ENCODE data around the gene CCT8. TPM values are rescaled to one million over a fixed set of nuclear protein-coding genes. Genes with fewer than 3 reads are reported as not detected.

CCT8 gene
- total and polyA plus RNA-seq, 4 experiments from 2014 or later: 109 to 173 (median 122) TPM

- H3K27me3 Mint-ChIP-seq: no peaks in the 10 kb centered on the region
- Histone ChIP-seq H3K27me3 (ENCODE audit: insufficient read depth, low read length) (no peaks in the 10 kb centered on the region), H3K4me1 (ENCODE audit: insufficient read depth, low read length) (peaks cover under 1% of the 10 kb centered on the region), H3K9me3 (ENCODE audit: control insufficient read depth in 1 of 2, low read length in 2 of 2) (no peaks in the 10 kb centered on the region), H3K36me3 (ENCODE audit: insufficient read depth, low read length) (peaks cover 68% of the 10 kb centered on the region), H3K27ac (ENCODE audit: low read depth, low read length) (no peak overlapping the region), H3K4me3 (ENCODE audit: low read length in 2 of 2) (no peak overlapping the region)
- ChIA-PET CTCF (ENCODE audit: partially characterized antibody) (no interaction called here), POLR2A (ENCODE audit: partially characterized antibody) (no interaction called here)
- H3K4me3 Mint-ChIP-seq: no peak overlapping the region
- intact Hi-C loops (cut with micrococcal nuclease): no loop called here
- DNase-seq: no peak
- H3K9me3 Mint-ChIP-seq: no peaks in the 10 kb centered on the region
- peaks cover 7 to 20% (median 14%) of the 10 kb centered on the region in 4 donors for H3K4me1 Mint-ChIP-seq
- peaks cover 62 to 81% of the 10 kb centered on the region in 2 donors for H3K36me3 Mint-ChIP-seq
- peak overlapping the region in 1 of 7 donors; percentile 43 for H3K27ac Mint-ChIP-seq
These were observed 38.8 kb downstream of the CCT8 start for GRCh38 chr21:29034678-29035077.

GRCh38 chr21:29033871-29034270 lies 39.6 kb downstream of the CCT8 start:
- CTCF ChIA-PET (ENCODE audit: partially characterized antibody): interaction anchor here (0.8 kb wide), 1 partner anchor 23 kb away, joined by 3 read pairs; no protein-coding TSS in a partner anchor
- no peak overlapping the region for H3K4me3 ChIP-seq (ENCODE audit: low read length in 2 of 2)
- peak overlapping the region in 1 of 8 donors; percentile 8 for H3K4me3 Mint-ChIP-seq
- no peak for DNase-seq
- peaks cover 63% of the 10 kb centered on the region for H3K36me3 ChIP-seq (ENCODE audit: insufficient read depth, low read length)
- H3K9me3 ChIP-seq (ENCODE audit: control insufficient read depth in 1 of 2, low read length in 2 of 2): no peaks in the 10 kb centered on the region
- H3K27ac ChIP-seq (ENCODE audit: low read depth, low read length): no peak overlapping the region
- peaks cover 10 to 25% (median 18%) of the 10 kb centered on the region in 4 donors for H3K4me1 Mint-ChIP-seq
- POLR2A ChIA-PET (ENCODE audit: partially characterized antibody): interaction anchor here (1.4 kb wide), 1 partner anchor 9 kb away, joined by 5 read pairs; the partner anchor contains the start of gene USP16
- H3K36me3 Mint-ChIP-seq: peaks cover 61 to 80% of the 10 kb centered on the region in 2 donors
- peaks cover 3% of the 10 kb centered on the region for H3K4me1 ChIP-seq (ENCODE audit: insufficient read depth, low read length)
- H3K27me3 ChIP-seq (ENCODE audit: insufficient read depth, low read length): no peaks in the 10 kb centered on the region
- H3K9me3 Mint-ChIP-seq: no peaks in the 10 kb centered on the region
- H3K27me3 Mint-ChIP-seq: no peaks in the 10 kb centered on the region
- intact Hi-C loops (cut with micrococcal nuclease): no loop called here
- H3K27ac Mint-ChIP-seq: peak overlapping the region in 1 of 7 donors; percentile 77

- Mint-ChIP-seq H3K36me3 (peaks cover 61 to 74% of the 10 kb centered on the region in 2 donors), H3K4me1 (peaks cover 10 to 25% (median 18%) of the 10 kb centered on the region in 4 donors), H3K27ac (peak overlapping the region in 2 of 7 donors; percentile 64 to 77), H3K9me3 (no peaks in the 10 kb centered on the region), H3K4me3 (no peak overlapping the region), H3K27me3 (no peaks in the 10 kb centered on the region)
- no peak for DNase-seq
- Histone ChIP-seq H3K27me3 (ENCODE audit: insufficient read depth, low read length) (no peaks in the 10 kb centered on the region), H3K27ac (ENCODE audit: low read depth, low read length) (no peak overlapping the region), H3K4me3 (ENCODE audit: low read length in 2 of 2) (no peak overlapping the region), H3K9me3 (ENCODE audit: control insufficient read depth in 1 of 2, low read length in 2 of 2) (no peaks in the 10 kb centered on the region), H3K36me3 (ENCODE audit: insufficient read depth, low read length) (peaks cover 57% of the 10 kb centered on the region), H3K4me1 (ENCODE audit: insufficient read depth, low read length) (peaks cover 3% of the 10 kb centered on the region)
- intact Hi-C loops (cut with micrococcal nuclease): no loop called here
- ChIA-PET CTCF (ENCODE audit: partially characterized antibody) (interaction anchor here (0.8 kb wide), 1 partner anchor 24 kb away, joined by 3 read pairs; no protein-coding TSS in a partner anchor), POLR2A (ENCODE audit: partially characterized antibody) (interaction anchor here (1.4 kb wide), 1 partner anchor 9 kb away, joined by 5 read pairs; the partner anchor contains the start of gene USP16)
These were observed 40.1 kb downstream of the CCT8 start for GRCh38 chr21:29033301-29033700.

GRCh38 chr21:29030909-29031308 lies 42.5 kb downstream of the CCT8 start:
- ChIA-PET CTCF (ENCODE audit: partially characterized antibody) (no interaction called here), POLR2A (ENCODE audit: partially characterized antibody) (interaction anchor here (0.8 kb wide), 1 partner anchor 38 kb away, joined by 3 read pairs; the partner anchor contains the start of gene LTN1)
- intact Hi-C loops (cut with micrococcal nuclease): no loop called here

GRCh38 chr21:29029524-29029923 lies 43.9 kb downstream of the CCT8 start:
- no peak overlapping the region for H3K27ac ChIP-seq (ENCODE audit: low read depth, low read length)
- H3K4me1 ChIP-seq (ENCODE audit: insufficient read depth, low read length): peaks cover 30% of the 10 kb centered on the region
- Mint-ChIP-seq H3K4me3 (no peak overlapping the region), H3K4me1 (peaks cover 37 to 55% (median 40%) of the 10 kb centered on the region in 4 donors), H3K27me3 (no peaks in the 10 kb centered on the region), H3K27ac (peak overlapping the region in 1 of 7 donors; percentile 15), H3K36me3 (peaks cover 37 to 66% of the 10 kb centered on the region in 2 donors), H3K9me3 (no peaks in the 10 kb centered on the region)
- H3K4me3 ChIP-seq (ENCODE audit: low read length in 2 of 2): no peak overlapping the region
- H3K36me3 ChIP-seq (ENCODE audit: insufficient read depth, low read length): peaks cover 35% of the 10 kb centered on the region
- H3K27me3 ChIP-seq (ENCODE audit: insufficient read depth, low read length): no peaks in the 10 kb centered on the region
- intact Hi-C loops (cut with micrococcal nuclease): no loop called here
- ChIA-PET CTCF (ENCODE audit: partially characterized antibody) (no interaction called here), POLR2A (ENCODE audit: partially characterized antibody) (interaction anchor here (1.2 kb wide), 1 partner anchor 43 kb away, joined by 3 read pairs; no protein-coding TSS in a partner anchor)
- H3K9me3 ChIP-seq (ENCODE audit: control insufficient read depth in 1 of 2, low read length in 2 of 2): no peaks in the 10 kb centered on the region
- DNase-seq: no peak

More at GRCh38 chr21:29030909-29031308, 42.5 kb downstream of the CCT8 start:
- Histone ChIP-seq H3K4me3 (ENCODE audit: low read length in 2 of 2) (no peak overlapping the region), H3K27me3 (ENCODE audit: insufficient read depth, low read length) (no peaks in the 10 kb centered on the region), H3K36me3 (ENCODE audit: insufficient read depth, low read length) (peaks cover 35% of the 10 kb centered on the region), H3K27ac (ENCODE audit: low read depth, low read length) (no peak overlapping the region), H3K9me3 (ENCODE audit: control insufficient read depth in 1 of 2, low read length in 2 of 2) (no peaks in the 10 kb centered on the region), H3K4me1 (ENCODE audit: insufficient read depth, low read length) (peaks cover 21% of the 10 kb centered on the region)
- Mint-ChIP-seq H3K4me3 (no peak overlapping the region), H3K4me1 (peaks cover 25 to 42% (median 29%) of the 10 kb centered on the region in 4 donors), H3K36me3 (peaks cover 44 to 58% of the 10 kb centered on the region in 2 donors), H3K9me3 (no peaks in the 10 kb centered on the region), H3K27ac (peak overlapping the region in 3 of 7 donors; percentile 65 to 89 (median 82)), H3K27me3 (no peaks in the 10 kb centered on the region)
- no peak for DNase-seq

GRCh38 chr21:29025328-29025713 lies 48.1 kb downstream of the CCT8 start:
- Mint-ChIP-seq H3K4me1 (peaks cover 36 to 74% (median 53%) of the 10 kb centered on the region in 4 donors), H3K27ac (peak overlapping the region; percentile 97 to 100 (median 100)), H3K9me3 (peaks cover 0 to 3% (median 0%) of the 10 kb centered on the region in 8 donors), H3K27me3 (no peaks in the 10 kb centered on the region), H3K36me3 (peaks cover 11 to 35% of the 10 kb centered on the region in 2 donors), H3K4me3 (peak overlapping the region; percentile 96 to 99 (median 98))
- H3K4me3 ChIP-seq (ENCODE audit: low read length in 2 of 2): peak overlapping the region; percentile 57 to 71
- peaks cover 4% of the 10 kb centered on the region for H3K36me3 ChIP-seq (ENCODE audit: insufficient read depth, low read length)
- H3K27me3 ChIP-seq (ENCODE audit: insufficient read depth, low read length): no peaks in the 10 kb centered on the region
- intact Hi-C loops (cut with micrococcal nuclease): loop anchor here (2.0 kb wide), 1 partner anchor 273 kb away; the partner anchor contains the start of gene BACH1
- peaks cover 55% of the 10 kb centered on the region for H3K4me1 ChIP-seq (ENCODE audit: insufficient read depth, low read length)
- H3K27ac ChIP-seq (ENCODE audit: low read depth, low read length): peak overlapping the region; percentile 99
- ChIA-PET POLR2A (ENCODE audit: partially characterized antibody) (interaction anchor here (0.7 to 10.5 kb wide), 16 partner anchors 8 to 274 kb away, joined by 3 to 383 read pairs (median 6); partner anchors contain the start of genes BACH1, CCT8 and LTN1), CTCF (ENCODE audit: partially characterized antibody) (interaction anchor here (1.2 to 2.7 kb wide), 4 partner anchors 22 to 51 kb away, joined by 3 to 16 read pairs (median 10); partner anchors contain the start of gene LTN1)
- H3K9me3 ChIP-seq (ENCODE audit: control insufficient read depth in 1 of 2, low read length in 2 of 2): no peaks in the 10 kb centered on the region
- DNase-seq: peak in 1 of 5 donors; percentile 53
